Peyer's patch (tissue), 4 donors: ENCODE results near the gene GALNT13. TPM values are rescaled to one million over a fixed set of nuclear protein-coding genes. Genes with fewer than 3 reads are reported as not detected.

Experiments
- DNase-seq, 3 donors: peaks; one replicate each; pipeline ENCODE4 v3.0.0-alpha.2; 2017 to 2019
- H3K27ac ChIP-seq, 4 donors: fragments of 200-600 bp; sonication (generic); one replicate each; pipeline ENCODE4 v1.5.1; 2016 to 2019
- H3K27me3 ChIP-seq, 2 donors: fragments of 200-600 bp; sonication (generic); one replicate each; pipeline ENCODE4 v1.5.1; 2019
- H3K36me3 ChIP-seq, 3 donors: fragments of 200-600 bp; sonication (generic); one replicate each; pipeline ENCODE4 v1.5.1; 2016 to 2019
- H3K4me1 ChIP-seq, 4 donors: fragments of 200-600 bp; sonication (generic); one replicate each; pipeline ENCODE4 v1.5.1; 2016 to 2019
- H3K4me3 ChIP-seq, 4 donors: fragments of 200-600 bp; sonication (generic); 1 replicate in 3 of 4; 2 replicates in 1 of 4; pipeline ENCODE4 v1.5.1; 2016 to 2019; ENCODE audit warnings: mild to moderate bottlenecking in 1 of 4
- H3K9me3 ChIP-seq, 4 donors: fragments of 200-600 bp; sonication (generic); one replicate each; pipeline ENCODE4 v1.5.1; 2016 to 2019; ENCODE audit warnings: mild to moderate bottlenecking in 1 of 4
- CTCF ChIP-seq, 6 experiments: fragments of 450-650 bp in 4 of 6; fragments of 200-600 bp in 2 of 6; sonication (generic) in 1 of 6; IDR thresholded peaks; one replicate each; pipeline ENCODE4 v1.5.1; 2017 to 2019; ENCODE audit warnings: antibody characterized with exemption in 6 of 6, mild to moderate bottlenecking in 3 of 6, moderate library complexity in 1 of 6
- POLR2A ChIP-seq, 2 donors: fragments of 450-650 bp; IDR thresholded peaks; one replicate each; pipeline ENCODE4 v1.5.1; 2017; ENCODE audit warnings: antibody characterized with exemption in 2 of 2, mild to moderate bottlenecking in 2 of 2, moderate library complexity in 2 of 2
- total RNA-seq, 4 donors: library from RNA; depleted of rRNA; stranded (reverse); fragments of >200 nt; gene quantifications; one replicate each; pipeline ENCODE4 v1.1.0, GENCODE V29; 2016

GALNT13 gene
- total RNA-seq, 4 donors from 2014 or later, result 1.6 to 2.7 (median 2.0) TPM

DNA sequence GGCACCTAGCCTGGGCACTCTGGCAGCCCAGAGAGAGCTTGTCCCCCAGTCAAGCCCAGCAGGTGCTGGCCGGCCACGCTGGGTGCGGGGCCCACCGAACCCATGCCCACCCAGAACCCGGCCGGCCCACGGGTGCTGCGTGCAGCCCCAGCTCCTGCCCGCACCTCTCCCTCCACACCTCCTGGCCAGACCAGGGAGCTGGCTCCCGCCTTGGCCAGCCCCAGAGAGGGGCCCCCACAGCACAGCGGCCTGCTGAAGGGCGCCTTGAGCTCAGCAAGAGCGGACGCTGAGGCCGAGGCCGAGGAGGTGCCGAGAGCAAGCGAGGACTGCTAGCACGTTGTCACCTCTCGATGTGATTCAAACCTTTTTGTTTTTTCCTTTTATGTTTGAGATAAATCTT, 419.8 kb downstream of the GALNT13 start:
- no peak for DNase-seq
- H3K9me3 ChIP-seq, result peaks cover 0 to 4% (median 0%) of the 10 kb centered on the region in 4 donors
- H3K4me1 ChIP-seq, result no peaks in the 10 kb centered on the region
- no peaks in the 10 kb centered on the region for H3K36me3 ChIP-seq
- H3K27me3 ChIP-seq, result no peaks in the 10 kb centered on the region
- TF ChIP-seq CTCF (IDR thresholded peaks at IDR 0.05) (no peak), POLR2A (IDR thresholded peaks at IDR 0.05) (no peak)
- no peak overlapping the region for H3K27ac ChIP-seq
- no peak overlapping the region for H3K4me3 ChIP-seq

GRCh38 chr2:154291927-154292326, 420.2 kb downstream of the GALNT13 start:
- Histone ChIP-seq H3K27ac (no peak overlapping the region), H3K27me3 (no peaks in the 10 kb centered on the region), H3K4me3 (no peak overlapping the region), H3K36me3 (no peaks in the 10 kb centered on the region), H3K9me3 (peaks cover 0 to 4% (median 0%) of the 10 kb centered on the region in 4 donors), H3K4me1 (no peaks in the 10 kb centered on the region)
- no peak for TF ChIP-seq POLR2A (IDR thresholded peaks at IDR 0.05)
- TF ChIP-seq CTCF (IDR thresholded peaks at IDR 0.05), result no peak
- DNase-seq, result no peak

DNA sequence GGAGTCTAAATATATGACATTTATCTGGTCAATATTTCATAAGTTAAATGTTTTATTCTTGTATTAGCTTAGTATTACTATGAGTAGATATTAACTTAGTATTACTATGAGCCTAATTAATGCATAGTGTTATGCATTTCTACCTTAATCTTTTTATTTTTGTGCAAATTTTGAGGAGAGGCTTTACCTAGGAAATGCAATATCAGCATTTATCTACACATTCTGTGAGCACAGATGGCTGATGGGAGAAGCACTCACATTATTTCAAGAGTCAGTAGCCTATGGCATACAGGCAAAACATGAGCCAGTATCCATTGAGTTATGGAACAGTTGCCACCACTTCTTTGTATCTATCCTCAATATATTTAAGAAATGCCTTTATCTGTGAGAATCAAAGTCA, 422.1 kb downstream of the GALNT13 start:
- Histone ChIP-seq H3K36me3 (no peaks in the 10 kb centered on the region), H3K27ac (no peak overlapping the region), H3K4me1 (no peaks in the 10 kb centered on the region), H3K9me3 (peaks cover 0 to 1% (median 0%) of the 10 kb centered on the region in 4 donors), H3K27me3 (no peaks in the 10 kb centered on the region), H3K4me3 (no peak overlapping the region)
- DNase-seq, result no peak
- no peak for TF ChIP-seq CTCF (IDR thresholded peaks at IDR 0.05)
- TF ChIP-seq POLR2A (IDR thresholded peaks at IDR 0.05), result no peak

GRCh38 chr2:154306266-154306970, 434.7 kb downstream of the GALNT13 start:
- H3K4me1 ChIP-seq, result no peaks in the 10 kb centered on the region
- no peaks in the 10 kb centered on the region for H3K27me3 ChIP-seq
- no peaks in the 10 kb centered on the region for H3K9me3 ChIP-seq
- DNase-seq, result no peak
- no peak overlapping the region for H3K4me3 ChIP-seq
- H3K27ac ChIP-seq, result no peak overlapping the region
- TF ChIP-seq POLR2A (IDR thresholded peaks at IDR 0.05), result no peak
- no peak for TF ChIP-seq CTCF (IDR thresholded peaks at IDR 0.05)
- no peaks in the 10 kb centered on the region for H3K36me3 ChIP-seq

DNA sequence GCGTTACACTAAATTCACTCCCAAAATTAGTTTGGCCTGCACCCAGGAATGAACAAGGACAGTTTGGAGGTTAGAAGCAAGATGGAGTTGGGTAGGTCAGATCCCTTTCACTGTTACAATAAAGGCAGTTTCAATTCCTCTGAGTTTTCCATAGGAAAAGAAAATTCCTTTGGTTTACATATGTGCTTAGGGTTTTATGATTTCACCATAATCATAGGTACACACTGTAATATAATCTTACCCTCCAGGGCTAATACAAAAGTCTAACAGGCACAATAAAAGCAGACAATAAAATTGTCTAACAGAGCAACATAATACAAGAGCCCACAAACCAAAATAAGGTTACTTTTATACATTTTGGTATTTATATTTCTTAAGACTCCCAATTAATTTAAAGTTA, 435.3 kb downstream of the GALNT13 start:
- no peak for TF ChIP-seq POLR2A (IDR thresholded peaks at IDR 0.05)
- no peak for TF ChIP-seq CTCF (IDR thresholded peaks at IDR 0.05)
- H3K4me3 ChIP-seq, result no peak overlapping the region

More for the DNA sequence above, 435.3 kb downstream of the GALNT13 start:
- H3K4me1 ChIP-seq, result no peaks in the 10 kb centered on the region
- H3K27me3 ChIP-seq, result no peaks in the 10 kb centered on the region
- no peak overlapping the region for H3K27ac ChIP-seq
- no peaks in the 10 kb centered on the region for H3K9me3 ChIP-seq
- no peak for DNase-seq
- no peaks in the 10 kb centered on the region for H3K36me3 ChIP-seq
